ENCODE data around the gene CANX.
"Not testable (repeated sequence)": the region's sequence is repeated elsewhere in the genome, so short reads cannot be mapped to it uniquely, and the experiment has no call there.

Gene CANX

GRCh38 chr5:179697108-179697507, 1.7 kb upstream of the CANX start:
- TF ChIP-seq MYC (IDR thresholded peaks at IDR 0.05; ENCODE audit: low read depth, low read length) (no peak), POLR2A (IDR thresholded peaks at IDR 0.05; ENCODE audit: extremely low read depth, insufficient read length) (no peak), MAX (IDR thresholded peaks at IDR 0.05; ENCODE audit: low read depth, low read length) (no peak), CTCF (IDR thresholded peaks at IDR 0.05; ENCODE audit: low read depth, low read length) (no peak)
- DNase-seq (ENCODE audit: low read depth): no peak
- H3K4me3 ChIP-seq (ENCODE audit: low read depth, low read length): peak overlapping the region; percentile 17

- DNase-seq (ENCODE audit: low read depth): not testable (repeated sequence)
- peak overlapping the region; percentile 86 for H3K4me3 ChIP-seq (ENCODE audit: low read depth, low read length)
Observed at GRCh38 chr5:179697543-179697942, 1.2 kb upstream of the CANX start.

GRCh38 chr5:179697993-179698934, 503 bp upstream of the CANX start:
- peak overlapping the region; percentile 86 for H3K4me3 ChIP-seq (ENCODE audit: low read depth, low read length)
- peak; percentile 99 for DNase-seq (ENCODE audit: low read depth)
- TF ChIP-seq CTCF (IDR thresholded peaks at IDR 0.05; ENCODE audit: low read depth, low read length) (no peak), POLR2A (IDR thresholded peaks at IDR 0.05; ENCODE audit: extremely low read depth, insufficient read length) (peak; percentile 60), MYC (IDR thresholded peaks at IDR 0.05; ENCODE audit: low read depth, low read length) (peak; percentile 39; the same call in 1 of the 2 replicates), MAX (IDR thresholded peaks at IDR 0.05; ENCODE audit: low read depth, low read length) (peak; percentile 29)

GRCh38 chr5:179699616-179700237, 960 bp downstream of the CANX start:
- DNase-seq (ENCODE audit: low read depth): peak; percentile 59
- TF ChIP-seq MAX (IDR thresholded peaks at IDR 0.05; ENCODE audit: low read depth, low read length): 0 out of 2 replicates have a peak, but pooled peaks have one; percentile 15
- no peak for TF ChIP-seq POLR2A (IDR thresholded peaks at IDR 0.05; ENCODE audit: extremely low read depth, insufficient read length)
- TF ChIP-seq MYC (IDR thresholded peaks at IDR 0.05; ENCODE audit: low read depth, low read length): no peak
- H3K4me3 ChIP-seq (ENCODE audit: low read depth, low read length): peak overlapping the region; percentile 90

GRCh38 chr5:179700401-179700918, 1.7 kb downstream of the CANX start:
- H3K4me3 ChIP-seq (ENCODE audit: low read depth, low read length): peak overlapping the region; percentile 90
- DNase-seq (ENCODE audit: low read depth): peak; percentile 57
- TF ChIP-seq POLR2A (IDR thresholded peaks at IDR 0.05; ENCODE audit: extremely low read depth, insufficient read length) (no peak), CTCF (IDR thresholded peaks at IDR 0.05; ENCODE audit: low read depth, low read length) (no peak), MAX (IDR thresholded peaks at IDR 0.05; ENCODE audit: low read depth, low read length) (no peak), MYC (IDR thresholded peaks at IDR 0.05; ENCODE audit: low read depth, low read length) (no peak)

- no peak for TF ChIP-seq CTCF (IDR thresholded peaks at IDR 0.05; ENCODE audit: low read depth, low read length)
- TF ChIP-seq POLR2A (IDR thresholded peaks at IDR 0.05; ENCODE audit: extremely low read depth, insufficient read length): no peak
- no peak for TF ChIP-seq MYC (IDR thresholded peaks at IDR 0.05; ENCODE audit: low read depth, low read length)
- no peak for TF ChIP-seq MAX (IDR thresholded peaks at IDR 0.05; ENCODE audit: low read depth, low read length)
- no peak for DNase-seq (ENCODE audit: low read depth)
- H3K4me3 ChIP-seq (ENCODE audit: low read depth, low read length): no peak overlapping the region
Observed at GRCh38 chr5:179716286-179716685, 17.5 kb downstream of the CANX start.

Measured in NB4 (cell line).